Inferior parietal cortex (tissue), 1 donor: Measurements from ENCODE around the gene ZCCHC10.
A peak's percentile ranks its signal among the peaks of the same experiment; 100 is the strongest.
"Not testable (repeated sequence)": the region's sequence is repeated elsewhere in the genome, so short reads cannot be mapped to it uniquely, and the experiment has no call there.

Experiments used
- DNase-seq: peaks from one replicate; pipeline ENCODE4 v3.0.0-alpha.2; 2016; ENCODE audit errors: extremely low spot score

Gene ZCCHC10

GRCh38 chr5:133041910-133042309, 15.6 kb upstream of the ZCCHC10 start:
- DNase-seq: no peak

DNA sequence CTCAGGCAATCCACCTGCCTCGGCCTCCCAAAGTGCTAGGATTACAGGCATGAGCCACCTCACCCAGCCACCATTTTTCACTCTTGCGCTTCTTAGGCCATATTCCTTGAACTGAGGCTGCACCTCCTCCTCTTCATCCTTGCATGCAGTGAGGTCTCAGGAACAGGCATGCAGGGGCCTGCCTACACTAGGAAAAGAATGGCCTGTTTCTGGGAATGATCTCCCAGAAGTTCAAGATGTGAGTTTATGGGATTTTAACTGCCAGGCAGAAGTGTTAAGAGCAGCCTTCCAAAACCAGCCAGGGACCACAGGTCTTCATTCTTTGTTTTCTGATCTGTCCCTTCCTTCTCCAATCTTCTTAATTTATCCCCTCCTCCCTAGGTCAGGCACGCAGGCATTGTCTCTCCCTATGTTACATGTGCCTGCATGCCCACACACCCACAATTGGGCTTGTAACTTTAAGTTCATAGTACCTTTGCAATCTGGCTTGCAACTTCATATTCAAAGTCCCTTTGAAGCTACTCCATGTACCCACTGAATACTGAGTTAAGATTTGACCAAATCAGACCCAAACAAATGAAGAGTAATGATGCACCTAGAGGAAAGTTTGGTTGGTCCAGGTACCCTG, 14.9 kb upstream of the ZCCHC10 start:
- no peak for DNase-seq

GRCh38 chr5:133036677-133037076, 10.3 kb upstream of the ZCCHC10 start:
- not testable (repeated sequence) for DNase-seq

GRCh38 chr5:133035224-133035623, 8.9 kb upstream of the ZCCHC10 start:
- no peak for DNase-seq

- DNase-seq: no peak
Measured at GRCh38 chr5:133034064-133034463, 7.7 kb upstream of the ZCCHC10 start.

- DNase-seq: peak; percentile 10
Measured at GRCh38 chr5:133032852-133033742, 6.7 kb upstream of the ZCCHC10 start.

DNA sequence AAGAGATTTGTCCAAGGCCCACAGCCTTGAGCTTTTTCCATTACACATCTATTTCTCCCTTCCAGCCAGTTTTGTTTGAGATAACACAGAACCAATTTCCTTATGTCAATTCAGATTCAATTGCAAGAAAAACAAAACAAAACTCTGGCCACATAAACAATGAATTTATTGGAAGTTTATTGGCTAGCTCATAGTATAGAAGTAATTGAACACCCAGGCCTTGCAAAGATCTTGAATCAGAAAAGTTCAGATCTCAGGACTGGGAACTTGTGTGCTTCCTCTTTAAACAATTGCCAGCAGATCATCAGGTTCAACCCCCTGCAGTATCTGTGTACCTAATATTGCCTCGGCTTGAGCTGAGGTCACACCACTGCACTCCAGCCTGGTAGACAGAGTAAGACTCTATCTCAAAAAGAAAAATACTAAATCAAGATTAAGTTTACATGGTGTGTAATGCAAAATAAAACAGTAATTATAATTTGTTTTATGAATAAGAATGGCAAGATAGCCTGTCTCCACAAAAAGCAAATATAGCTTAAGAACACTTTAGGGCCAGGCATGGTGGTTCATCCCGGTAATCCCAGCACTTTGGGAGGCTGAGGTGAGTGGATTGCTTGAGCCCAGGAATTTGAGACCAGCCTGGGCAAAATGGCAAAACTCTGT, 4.1 kb upstream of the ZCCHC10 start:
- no peak for DNase-seq

- DNase-seq: no peak
Measured at GRCh38 chr5:133029416-133029815, 3.1 kb upstream of the ZCCHC10 start.

- DNase-seq: peak; percentile 57
Measured at GRCh38 chr5:133026664-133027153, 360 bp upstream of the ZCCHC10 start.

GRCh38 chr5:133019471-133019870, 6.9 kb downstream of the ZCCHC10 start:
- not testable (repeated sequence) for DNase-seq

DNA sequence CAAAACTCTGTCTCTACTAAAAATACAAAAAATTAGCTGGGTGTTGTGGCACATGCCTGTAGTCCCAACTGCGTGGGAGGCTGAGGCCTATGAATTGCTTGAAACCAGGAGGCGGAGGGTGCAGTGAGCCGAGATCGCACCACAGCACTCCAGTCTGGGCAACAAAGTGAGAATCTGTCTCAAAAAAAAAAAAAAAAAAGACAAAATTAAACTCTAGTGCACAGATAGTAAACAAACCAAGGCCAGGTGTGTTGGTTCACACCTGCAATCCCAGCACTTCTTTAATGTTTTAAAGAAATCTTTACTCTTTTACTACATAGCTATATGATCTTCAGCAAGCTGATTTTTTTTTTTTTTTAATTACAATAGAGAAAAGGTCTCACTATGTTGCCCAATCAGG, 8.4 kb downstream of the ZCCHC10 start:
- no peak for DNase-seq

- no peak for DNase-seq
Measured at GRCh38 chr5:133015466-133015865, 10.9 kb downstream of the ZCCHC10 start.

GRCh38 chr5:133008455-133008854, 17.9 kb downstream of the ZCCHC10 start:
- DNase-seq: not testable (repeated sequence)

DNA sequence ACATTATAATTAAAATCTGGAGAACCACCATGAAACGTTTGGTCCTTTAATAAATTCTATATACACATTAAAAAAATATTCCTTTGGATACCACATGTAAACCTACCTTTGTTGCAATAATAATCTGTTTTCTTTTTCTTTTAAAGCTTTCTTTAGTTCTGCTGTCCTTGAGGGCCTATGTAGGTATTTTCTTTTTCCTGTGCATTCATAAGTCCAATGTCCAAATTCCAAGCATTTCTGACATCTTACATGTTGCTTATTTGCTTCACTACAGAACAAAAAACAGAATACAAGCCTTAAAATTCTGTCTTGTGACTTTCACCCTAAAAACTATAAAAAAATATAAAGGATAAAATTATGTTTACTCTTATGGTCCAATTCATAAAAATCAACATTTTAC, 19.7 kb downstream of the ZCCHC10 start:
- DNase-seq: no peak

DNA sequence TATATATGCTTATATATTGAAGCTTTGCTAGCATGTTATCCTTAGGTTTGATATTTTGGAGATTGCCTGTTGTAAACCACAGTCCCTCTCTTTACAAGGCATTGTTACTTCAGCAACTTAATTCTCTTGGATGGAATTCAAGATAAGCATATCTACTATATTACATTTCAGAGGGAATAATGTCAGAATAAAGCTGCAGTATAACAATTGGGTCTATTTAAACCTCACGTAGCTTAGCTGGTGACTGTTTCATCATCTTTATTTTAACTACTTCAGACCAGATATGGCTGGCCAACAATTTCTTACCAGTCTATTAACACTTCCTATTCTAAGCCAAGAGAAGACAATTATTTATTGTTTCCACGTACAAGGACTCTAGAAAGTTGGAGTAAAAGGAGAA, 27.1 kb downstream of the ZCCHC10 start:
- no peak for DNase-seq

DNA sequence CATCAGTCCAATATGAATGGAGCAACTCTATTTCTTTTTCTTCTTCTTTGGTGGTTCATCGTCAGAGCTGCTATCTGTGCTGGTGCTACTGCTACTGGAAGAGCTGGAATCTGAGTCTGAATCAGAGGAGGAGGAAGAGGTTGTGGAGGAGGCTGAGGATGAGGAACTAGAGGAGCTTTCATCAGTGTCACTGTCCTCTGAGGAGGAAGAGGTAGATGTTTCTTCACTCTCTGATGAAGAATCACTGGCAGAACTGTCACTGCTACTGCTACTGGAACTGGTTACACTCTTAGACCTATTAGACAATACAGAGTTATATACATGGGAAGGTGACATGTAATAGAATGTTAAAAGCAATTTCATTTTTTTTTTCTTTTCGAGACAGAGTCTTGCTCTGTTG, 27.8 kb downstream of the ZCCHC10 start:
- no peak for DNase-seq

- DNase-seq: no peak
Measured at GRCh38 chr5:132996307-132996706, 30.0 kb downstream of the ZCCHC10 start.

DNA sequence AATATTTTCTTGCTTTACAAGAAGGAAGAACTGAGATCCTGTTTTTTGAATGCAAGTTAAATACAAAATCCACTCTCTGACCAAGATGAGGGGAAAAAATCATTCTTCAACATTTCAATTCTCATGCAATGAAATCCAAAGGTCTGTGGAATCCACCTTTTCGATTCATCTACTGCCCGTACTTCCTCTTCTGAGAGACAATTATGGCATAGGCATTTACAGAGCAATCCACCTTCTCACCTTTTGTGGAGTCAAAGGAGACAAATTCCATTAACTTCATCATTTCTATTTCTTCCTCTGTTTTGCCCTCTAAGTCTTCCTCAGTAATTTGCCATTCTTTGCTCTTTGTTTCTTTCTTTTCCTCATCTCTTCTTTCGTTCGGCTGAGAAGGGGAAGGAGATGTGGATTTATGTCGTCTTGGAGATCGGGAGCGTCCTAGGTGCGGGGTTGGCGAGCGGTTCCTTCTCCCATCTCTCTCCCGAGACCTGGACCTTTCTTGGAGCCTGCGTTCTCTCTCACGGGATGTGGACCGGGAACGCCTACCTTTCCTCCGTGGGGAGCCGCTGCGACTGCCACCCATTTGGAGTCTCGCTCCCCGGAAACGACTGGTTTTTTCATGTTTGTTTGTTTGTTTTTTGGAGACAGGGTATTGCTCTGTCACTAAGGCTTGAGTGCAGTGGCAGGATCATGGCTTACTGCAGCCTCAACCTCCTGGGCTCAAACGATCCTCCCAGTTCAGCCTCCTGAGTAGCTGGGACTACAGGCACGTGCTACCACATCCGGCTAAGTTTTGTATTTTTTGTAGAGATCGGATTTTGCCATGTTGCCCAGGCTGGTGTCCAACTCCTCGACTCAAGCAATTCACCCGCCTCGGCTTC, 38.6 kb downstream of the ZCCHC10 start:
- DNase-seq: no peak

GRCh38 chr5:132982971-132983370, 43.4 kb downstream of the ZCCHC10 start:
- not testable (repeated sequence) for DNase-seq

DNA sequence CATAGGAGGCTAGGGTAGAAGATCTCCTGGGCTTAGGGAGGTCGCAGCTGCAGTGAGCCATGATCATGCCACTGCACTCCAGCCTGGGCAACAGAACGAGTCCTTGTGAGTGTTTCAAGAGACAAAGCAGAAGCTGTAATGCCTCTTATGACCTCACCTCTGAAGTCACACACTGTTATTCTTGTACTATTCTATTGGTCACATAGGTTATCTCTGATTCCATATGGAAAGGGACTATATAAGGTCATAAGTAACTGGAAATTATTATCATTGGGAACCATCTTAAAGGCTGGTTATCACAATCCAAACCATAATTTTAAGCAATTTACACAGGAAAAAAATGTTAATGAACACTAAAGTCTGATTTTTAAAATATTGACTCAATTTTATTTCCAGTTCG, 45.1 kb downstream of the ZCCHC10 start:
- DNase-seq: no peak

DNA sequence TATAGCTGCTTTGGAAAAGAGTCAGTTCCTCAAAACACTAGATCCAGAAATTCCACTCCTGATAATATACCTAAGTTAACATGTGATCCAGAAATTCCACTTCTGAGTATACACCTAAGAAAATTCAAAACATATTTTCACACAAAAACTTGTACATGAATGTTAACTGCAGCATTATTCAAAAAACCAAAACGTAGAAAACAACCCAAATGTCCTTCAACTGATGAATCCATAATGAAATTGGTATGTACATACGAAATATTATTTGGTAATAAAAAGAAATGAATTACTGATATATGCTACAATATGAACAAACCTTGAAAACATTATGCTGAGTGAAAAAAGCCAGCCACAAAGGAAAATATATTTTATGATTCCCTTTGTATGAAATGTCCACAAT, 46.4 kb downstream of the ZCCHC10 start:
- DNase-seq: no peak
